Measurements from ENCODE around the gene CAMTA1.

- TF ChIP-seq CTCF (IDR thresholded peaks at IDR 0.05) = no peak
- TF ChIP-seq POLR2AphosphoS5 (IDR thresholded peaks at IDR 0.05) = no peak
- TF ChIP-seq POLR2A (IDR thresholded peaks at IDR 0.05) = no peak
These were observed 651.1 kb downstream of the CAMTA1 start for GRCh38 chr1:7436056-7437005.

Measured in upper lobe of left lung (tissue), 4 donors.